Keratinocyte (primary cell): ENCODE results near the gene HDGFL3. TPM values are rescaled to one million over a fixed set of nuclear protein-coding genes. Genes with fewer than 3 reads are reported as not detected.

ENCODE experiments used
- DNase-seq: peaks from one replicate; pipeline ENCODE4 v3.0.0-alpha.2; 2011; ENCODE audit warnings: low read depth, missing footprints, low spot score
- FAIRE-seq: peaks from 2 replicates; lab custom pipeline; 2011; peaks lifted over from hg19 to GRCh38; lab: Jason Lieb, UNC
- H2AFZ ChIP-seq: 2 replicates; pipeline ENCODE4 v1.6.0; 2012; ENCODE audit warnings: low read length, control low read depth, inconsistent platforms; ENCODE audit not compliant: control insufficient read depth
- H3K27ac ChIP-seq: 2 replicates; pipeline ENCODE4 v1.5.1; 2011; ENCODE audit warnings: low read length; ENCODE audit not compliant: control insufficient read depth, insufficient read depth
- H3K27me3 ChIP-seq: 3 replicates; pipeline ENCODE4 v1.6.0; 2011; ENCODE audit warnings: low read length; ENCODE audit not compliant: control insufficient read depth, insufficient read depth; ENCODE audit errors: extremely low read depth
- H3K36me3 ChIP-seq, 2 experiments: 2 replicates in 1 of 2; 3 replicates in 1 of 2; pipeline ENCODE4 v1.5.1; 2011; ENCODE audit warnings: low read length in 2 of 2, mild to moderate bottlenecking in 1 of 2; ENCODE audit not compliant: control insufficient read depth in 2 of 2, insufficient read depth in 2 of 2; ENCODE audit errors: extremely low read depth in 1 of 2
- H3K4me1 ChIP-seq: 3 replicates; pipeline ENCODE4 v1.5.1; 2011; ENCODE audit warnings: low read length; ENCODE audit not compliant: control insufficient read depth, insufficient read depth; ENCODE audit errors: extremely low read depth
- H3K4me2 ChIP-seq: 3 replicates; pipeline ENCODE4 v1.6.0; 2011; ENCODE audit warnings: low read depth, low read length; ENCODE audit not compliant: control insufficient read depth, insufficient read depth; ENCODE audit errors: extremely low read depth
- H3K4me3 ChIP-seq, 3 experiments: fragments of 200-600 bp in 1 of 3; sonication (generic) in 1 of 3; 2 replicates in 2 of 3; 3 replicates in 1 of 3; pipeline ENCODE4 v1.5.1; 2011 to 2016; ENCODE audit warnings: low read length in 3 of 3, mild to moderate bottlenecking in 3 of 3, control low read depth in 2 of 3, inconsistent platforms in 1 of 3, low read depth in 1 of 3, mixed read lengths in 1 of 3, mixed run types in 1 of 3, moderate library complexity in 1 of 3; ENCODE audit not compliant: control insufficient read depth in 2 of 3, insufficient read depth in 2 of 3; ENCODE audit errors: extremely low read depth in 1 of 3
- H3K79me2 ChIP-seq: 2 replicates; pipeline ENCODE4 v1.6.0; 2012; ENCODE audit warnings: low read length; ENCODE audit not compliant: control insufficient read depth, insufficient read depth
- H3K9ac ChIP-seq: 3 replicates; pipeline ENCODE4 v1.6.0; 2011; ENCODE audit warnings: low read length; ENCODE audit not compliant: control insufficient read depth, insufficient read depth; ENCODE audit errors: extremely low read depth
- H3K9me1 ChIP-seq: 3 replicates; pipeline ENCODE4 v1.6.0; 2011; ENCODE audit warnings: low read length; ENCODE audit not compliant: control insufficient read depth, insufficient read depth; ENCODE audit errors: extremely low read depth
- H3K9me3 ChIP-seq: 2 replicates; pipeline ENCODE4 v1.5.1; 2012; ENCODE audit warnings: low read depth, low read length; ENCODE audit not compliant: control insufficient read depth
- H4K20me1 ChIP-seq: 3 replicates; pipeline ENCODE4 v1.6.0; 2011; ENCODE audit warnings: low read length; ENCODE audit not compliant: control insufficient read depth, insufficient read depth; ENCODE audit errors: extremely low read depth
- CTCF ChIP-seq, 3 experiments: IDR thresholded peaks in 1 of 3; conservative IDR thresholded peaks in 1 of 3; optimal IDR thresholded peaks in 1 of 3; 2 replicates in 2 of 3; 3 replicates in 1 of 3; pipeline versions ENCODE3 to v1.5.1; 2011; ENCODE audit warnings: low read length in 3 of 3, mild to moderate bottlenecking in 3 of 3, moderate library complexity in 2 of 3, control low read depth in 1 of 3, inconsistent platforms in 1 of 3; ENCODE audit not compliant: insufficient read depth in 2 of 3; ENCODE audit errors: extremely low read depth in 1 of 3
- EZH2 ChIP-seq: IDR thresholded peaks from one replicate; pipeline ENCODE4 v1.6.1; 2012; ENCODE audit warnings: inconsistent platforms, mild to moderate bottlenecking, low read length, moderate library complexity
- dilution Hi-C: fragments of 300-500 bp; cut with MboI; formaldehyde crosslinking; loops from one replicate; pipeline ENCODE4 v1.7.0; 2020; ENCODE audit warnings: low sequenced_read_pairs; ENCODE audit not compliant: extremely low pct_ligation_motif_present
- polyA plus RNA-seq, 5 experiments: library from polyadenylated mRNA; depleted of rRNA in 3 of 5; stranded (reverse) in 3 of 5; stranded (forward) in 1 of 5; unstranded in 1 of 5; fragments of >200 nt; gene quantifications; 1 replicate in 1 of 5; 2 replicates in 3 of 5; 3 replicates in 1 of 5; pipeline versions ENCODE4 v1.2.1 to v1.2.3, GENCODE V29; 2011 to 2012; ENCODE audit warnings: missing spikeins in 2 of 5, low read depth in 1 of 5, low replicate concordance in 1 of 5

The HDGFL3 gene
- polyA plus RNA-seq, 1 donor (not counting 4 experiments of a cell fraction or from before 2014, with no cell fraction given) = 35.1 TPM

GRCh38 chr15:83115410-83115809, 92.2 kb downstream of the HDGFL3 start:
- peaks cover 4% of the 10 kb centered on the region for H3K27me3 ChIP-seq
- no peak overlapping the region for H3K4me3 ChIP-seq
- H4K20me1 ChIP-seq = no peaks in the 10 kb centered on the region
- H3K9me3 ChIP-seq = no peaks in the 10 kb centered on the region
- no peak overlapping the region for H3K4me2 ChIP-seq
- dilution Hi-C loops = no loop called here
- TF ChIP-seq EZH2 = no peak
- no peaks in the 10 kb centered on the region for H3K9me1 ChIP-seq
- DNase-seq (no peak), FAIRE-seq (no peak)
- H2AFZ ChIP-seq = no peak overlapping the region
- no peaks in the 10 kb centered on the region for H3K79me2 ChIP-seq
- no peak overlapping the region for H3K27ac ChIP-seq
- no peaks in the 10 kb centered on the region for H3K4me1 ChIP-seq
- H3K36me3 ChIP-seq = no peaks in the 10 kb centered on the region
- no peak overlapping the region for H3K9ac ChIP-seq

GRCh38 chr15:83114856-83115255, 92.8 kb downstream of the HDGFL3 start:
- DNase-seq = no peak
- H3K9ac ChIP-seq = no peak overlapping the region
- dilution Hi-C loops = no loop called here
- TF ChIP-seq CTCF (optimal IDR thresholded peaks at IDR 0.05 in 1 of 3, IDR thresholded peaks at IDR 0.05 in 1 of 3, conservative IDR thresholded peaks at IDR 0.05 in 1 of 3; ENCODE audit: extremely low read depth in 1 of 3, insufficient read depth in 2 of 3, low read length in 3 of 3) = no peak
- TF ChIP-seq EZH2 = no peak
- no peaks in the 10 kb centered on the region for H3K9me3 ChIP-seq
- no peaks in the 10 kb centered on the region for H3K79me2 ChIP-seq
- H3K4me2 ChIP-seq = no peak overlapping the region
- no peaks in the 10 kb centered on the region for H3K4me1 ChIP-seq
- H3K27me3 ChIP-seq = peaks cover 7% of the 10 kb centered on the region
- H3K36me3 ChIP-seq = no peaks in the 10 kb centered on the region
- H3K27ac ChIP-seq = no peak overlapping the region
- H3K9me1 ChIP-seq = no peaks in the 10 kb centered on the region
- no peak overlapping the region for H3K4me3 ChIP-seq
- H4K20me1 ChIP-seq = no peaks in the 10 kb centered on the region
- no peak for FAIRE-seq
- H2AFZ ChIP-seq = no peak overlapping the region
